Superior temporal gyrus (tissue), 1 donor: ENCODE measurements around the gene EFL1.

Experiments used
- DNase-seq: peaks from one replicate; pipeline ENCODE4 v3.0.0-alpha.2; 2016; ENCODE audit errors: extremely low spot score

The EFL1 gene

GRCh38 chr15:82081914-82082762, 180.4 kb downstream of the EFL1 start:
- DNase-seq = no peak

GRCh38 chr15:82080774-82081173, 181.8 kb downstream of the EFL1 start:
- no peak for DNase-seq
